MM.1S (cell line): Measurements from ENCODE around the gene SPTLC3.

ENCODE experiments used
- EZH2 ChIP-seq: fragments of 300-600 bp; sonication (generic); optimal IDR thresholded peaks from 2 replicates; pipeline ENCODE3; 2017; ENCODE audit warnings: low read depth, mild to moderate bottlenecking, antibody characterized with exemption, low read length, mixed read lengths
- TF ChIP-seq, protein P1 (sequence below): fragments of 300-600 bp; sonication (generic); IDR thresholded peaks from 2 replicates; pipeline ENCODE4 v1.5.1; 2016; ENCODE audit warnings: antibody characterized with exemption, low read length, mixed read lengths

GRCh38 chr20:13041574-13042457 is 33.0 kb downstream of the SPTLC3 start:
- TF ChIP-seq, protein P1, sequence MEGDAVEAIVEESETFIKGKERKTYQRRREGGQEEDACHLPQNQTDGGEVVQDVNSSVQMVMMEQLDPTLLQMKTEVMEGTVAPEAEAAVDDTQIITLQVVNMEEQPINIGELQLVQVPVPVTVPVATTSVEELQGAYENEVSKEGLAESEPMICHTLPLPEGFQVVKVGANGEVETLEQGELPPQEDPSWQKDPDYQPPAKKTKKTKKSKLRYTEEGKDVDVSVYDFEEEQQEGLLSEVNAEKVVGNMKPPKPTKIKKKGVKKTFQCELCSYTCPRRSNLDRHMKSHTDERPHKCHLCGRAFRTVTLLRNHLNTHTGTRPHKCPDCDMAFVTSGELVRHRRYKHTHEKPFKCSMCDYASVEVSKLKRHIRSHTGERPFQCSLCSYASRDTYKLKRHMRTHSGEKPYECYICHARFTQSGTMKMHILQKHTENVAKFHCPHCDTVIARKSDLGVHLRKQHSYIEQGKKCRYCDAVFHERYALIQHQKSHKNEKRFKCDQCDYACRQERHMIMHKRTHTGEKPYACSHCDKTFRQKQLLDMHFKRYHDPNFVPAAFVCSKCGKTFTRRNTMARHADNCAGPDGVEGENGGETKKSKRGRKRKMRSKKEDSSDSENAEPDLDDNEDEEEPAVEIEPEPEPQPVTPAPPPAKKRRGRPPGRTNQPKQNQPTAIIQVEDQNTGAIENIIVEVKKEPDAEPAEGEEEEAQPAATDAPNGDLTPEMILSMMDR = no peak
- TF ChIP-seq EZH2 = no peak
